H1 (cell line): ENCODE data around the gene MTX2. TPM values are rescaled to one million over a fixed set of nuclear protein-coding genes. Genes with fewer than 3 reads are reported as not detected.

ENCODE experiments used
- CTCF ChIA-PET: fragments of 300-600 bp; sonication (Branson Sonifier 250); formaldehyde crosslinking; loops from one replicate; lab custom pipeline; 2021; ENCODE audit not compliant: partially characterized antibody; lab: Charles Lee
- POLR2A ChIA-PET: fragments of 300-600 bp; sonication (Branson Sonifier 250); formaldehyde crosslinking; loops from one replicate; lab custom pipeline; 2021; ENCODE audit warnings: inconsistent platforms; ENCODE audit not compliant: partially characterized antibody; lab: Charles Lee
- DNase-seq, 2 experiments: peaks; one replicate each; pipeline versions ENCODE4 v3.0.0 to v3.0.0-alpha.2; 2010 to 2022; ENCODE audit warnings: low spot score in 2 of 2, low read depth in 1 of 2, mixed read lengths in 1 of 2
- FAIRE-seq: peaks from 2 replicates; lab custom pipeline; 2011; peaks lifted over from hg19 to GRCh38; lab: Jason Lieb, UNC
- H2AFZ ChIP-seq: 2 replicates; pipeline ENCODE4 v1.8.1; 2012; ENCODE audit warnings: low read length, inconsistent platforms
- H2AK5ac ChIP-seq: 2 replicates; pipeline ENCODE4 v1.6.1; 2013; ENCODE audit warnings: low read depth, low read length
- H2BK120ac ChIP-seq: replicated peaks from 2 replicates; pipeline ENCODE3; 2013; ENCODE audit warnings: low read depth, low read length, inconsistent platforms
- H2BK12ac ChIP-seq: 2 replicates; pipeline ENCODE4 v1.6.1; 2013; ENCODE audit warnings: low read depth, low read length
- H2BK15ac ChIP-seq: 2 replicates; pipeline ENCODE4 v1.6.1; 2013; ENCODE audit warnings: low read length
- H2BK20ac ChIP-seq: 2 replicates; pipeline ENCODE4 v1.6.1; 2013; ENCODE audit warnings: low read length
- H2BK5ac ChIP-seq: 2 replicates; pipeline ENCODE4 v1.6.1; 2013; ENCODE audit warnings: low read depth, low read length
- H3K14ac ChIP-seq: 2 replicates; pipeline ENCODE4 v1.6.1; 2013; ENCODE audit warnings: inconsistent platforms; ENCODE audit not compliant: insufficient read length
- H3K18ac ChIP-seq: 2 replicates; pipeline ENCODE4 v1.6.1; 2013; ENCODE audit warnings: low read length; ENCODE audit errors: extremely low read depth
- H3K23ac ChIP-seq: 2 replicates; pipeline ENCODE4 v1.6.1; 2013; ENCODE audit warnings: inconsistent platforms; ENCODE audit not compliant: insufficient read length
- H3K23me2 ChIP-seq: 2 replicates; pipeline ENCODE4 v1.6.1; 2013; ENCODE audit warnings: low read depth, low read length
- H3K27ac ChIP-seq: 2 replicates; pipeline ENCODE4 v1.6.1; 2011; ENCODE audit warnings: low read depth, low read length, inconsistent platforms
- H3K27me3 ChIP-seq, 4 experiments: replicated peaks in 1 of 4; 1 replicate in 1 of 4; 2 replicates in 3 of 4; pipeline versions ENCODE4 v1.6.1 to v1.8.1; 2011 to 2013; ENCODE audit warnings: low read length in 3 of 4, mild to moderate bottlenecking in 3 of 4, inconsistent platforms in 2 of 4, mixed read lengths in 2 of 4, moderate library complexity in 1 of 4; ENCODE audit not compliant: control insufficient read depth in 3 of 4, insufficient read depth in 3 of 4; ENCODE audit errors: extremely low read depth in 1 of 4
- H3K36me3 ChIP-seq, 4 experiments: 2 replicates each; pipeline versions ENCODE4 v1.6.1 to v1.8.1; 2011 to 2013; ENCODE audit warnings: mild to moderate bottlenecking in 4 of 4, low read length in 3 of 4, moderate library complexity in 2 of 4, control low read depth in 1 of 4, inconsistent platforms in 1 of 4; ENCODE audit not compliant: insufficient read depth in 4 of 4, control insufficient read depth in 2 of 4
- H3K4ac ChIP-seq: replicated peaks from 2 replicates; pipeline ENCODE3; 2013; ENCODE audit warnings: low read length, low read depth, mixed read lengths, inconsistent platforms; ENCODE audit not compliant: insufficient read length
- H3K4me1 ChIP-seq, 4 experiments: replicated peaks in 1 of 4; 1 replicate in 1 of 4; 2 replicates in 3 of 4; pipeline versions ENCODE4 v1.6.1 to v1.8.1; 2011 to 2013; ENCODE audit warnings: low read length in 3 of 4, inconsistent platforms in 2 of 4, mixed read lengths in 1 of 4; ENCODE audit not compliant: insufficient read depth in 4 of 4, control insufficient read depth in 3 of 4
- H3K4me2 ChIP-seq, 2 experiments: 2 replicates each; pipeline versions ENCODE4 v1.6.1 to v1.8.1; 2011 to 2013; ENCODE audit warnings: low read depth in 2 of 2, low read length in 2 of 2, control low read depth in 1 of 2, inconsistent platforms in 1 of 2, mild to moderate bottlenecking in 1 of 2; ENCODE audit not compliant: insufficient read depth in 1 of 2
- H3K4me3 ChIP-seq, 4 experiments: fragments of 200-600, 300-600 bp in 1 of 4; sonication (generic), shearing (Covaris generic), sonication (Bioruptor Twin) in 1 of 4; 2 replicates each; pipeline versions ENCODE4 v1.5.1 to v1.8.1; 2011 to 2016; ENCODE audit warnings: low read length in 4 of 4, low read depth in 3 of 4, control low read depth in 2 of 4, inconsistent platforms in 2 of 4, mild to moderate bottlenecking in 2 of 4, mixed read lengths in 1 of 4, moderate library complexity in 1 of 4; ENCODE audit not compliant: insufficient read depth in 2 of 4; ENCODE audit errors: extremely low read depth in 1 of 4
- H3K56ac ChIP-seq: replicated peaks from 2 replicates; pipeline ENCODE3; 2013; ENCODE audit warnings: low read depth, mild to moderate bottlenecking, mixed read lengths, low read length, inconsistent platforms; ENCODE audit not compliant: insufficient read length
- H3K79me1 ChIP-seq: 2 replicates; pipeline ENCODE4 v1.6.1; 2013; ENCODE audit warnings: low read depth, low read length, control low read depth
- H3K79me2 ChIP-seq, 2 experiments: 2 replicates each; pipeline versions ENCODE4 v1.6.1 to v1.8.1; 2012 to 2013; ENCODE audit warnings: low read length in 2 of 2, mild to moderate bottlenecking in 2 of 2, inconsistent platforms in 1 of 2; ENCODE audit not compliant: insufficient read depth in 2 of 2, control insufficient read depth in 1 of 2
- H3K9ac ChIP-seq, 4 experiments: replicated peaks in 1 of 4; 1 replicate in 1 of 4; 2 replicates in 3 of 4; pipeline versions ENCODE4 v1.6.1 to v1.8.1; 2011 to 2013; ENCODE audit warnings: low read depth in 3 of 4, low read length in 3 of 4, control low read depth in 2 of 4, mild to moderate bottlenecking in 2 of 4, moderate library complexity in 2 of 4, inconsistent platforms in 1 of 4; ENCODE audit errors: extremely low read depth in 1 of 4
- H3K9me3 ChIP-seq, 2 experiments: 2 replicates each; pipeline versions ENCODE4 v1.6.1 to v1.8.1; 2012 to 2013; ENCODE audit warnings: mild to moderate bottlenecking in 2 of 2, moderate library complexity in 2 of 2, control low read depth in 1 of 2, inconsistent platforms in 1 of 2, low read depth in 1 of 2, low read length in 1 of 2, mixed read lengths in 1 of 2; ENCODE audit not compliant: insufficient read depth in 2 of 2
- H4K20me1 ChIP-seq, 2 experiments: replicated peaks in 1 of 2; 2 replicates each; pipeline versions ENCODE3 to v1.8.1; 2011 to 2013; ENCODE audit warnings: inconsistent platforms in 2 of 2, low read length in 2 of 2, mild to moderate bottlenecking in 1 of 2; ENCODE audit not compliant: insufficient read depth in 2 of 2, control insufficient read depth in 1 of 2
- H4K5ac ChIP-seq: 2 replicates; pipeline ENCODE4 v1.6.1; 2013; ENCODE audit warnings: low read length, low read depth, mixed read lengths, inconsistent platforms; ENCODE audit not compliant: insufficient read length
- H4K8ac ChIP-seq: 2 replicates; pipeline ENCODE4 v1.8.0; 2013; ENCODE audit warnings: mild to moderate bottlenecking, moderate library complexity, low read length, inconsistent platforms; ENCODE audit not compliant: insufficient read depth; ENCODE audit errors: extremely low read depth
- H4K91ac ChIP-seq: replicated peaks from 2 replicates; pipeline ENCODE3; 2013; ENCODE audit warnings: low read length, mixed read lengths, inconsistent platforms; ENCODE audit not compliant: insufficient read length
- BRCA1 ChIP-seq: IDR thresholded peaks from 2 replicates; pipeline ENCODE4 v1.6.1; 2012; ENCODE audit warnings: low read depth, low read length, improper control_type of control experiment
- CBX8 ChIP-seq: fragments of 300-800, 300-1000 bp; sonication (generic); IDR thresholded peaks from 2 replicates; pipeline ENCODE4 v1.7.1; 2016; ENCODE audit warnings: low read depth, low read length, borderline replicate concordance
- CEBPB ChIP-seq: IDR thresholded peaks from 2 replicates; pipeline ENCODE4 v1.6.1; 2012; ENCODE audit warnings: low read depth, low read length
- KDM4A ChIP-seq: IDR thresholded peaks from one replicate; pipeline ENCODE4 v1.7.1; 2012; ENCODE audit warnings: low read depth, mild to moderate bottlenecking, moderate library complexity, low read length, inconsistent platforms; ENCODE audit not compliant: severe bottlenecking
- MAFK ChIP-seq: IDR thresholded peaks from 2 replicates; pipeline ENCODE4 v1.6.1; 2012; ENCODE audit warnings: low read depth, mild to moderate bottlenecking, improper control_type of control experiment, low read length
- MAX ChIP-seq: IDR thresholded peaks from 2 replicates; pipeline ENCODE4 v1.6.1; 2012; ENCODE audit warnings: inconsistent platforms
- NANOG ChIP-seq: IDR thresholded peaks from 2 replicates; pipeline ENCODE4 v1.6.1; 2011; ENCODE audit warnings: low read length, low read depth, mild to moderate bottlenecking, inconsistent platforms; ENCODE audit not compliant: insufficient read depth, poor library complexity, severe bottlenecking
- PHF8 ChIP-seq: fragments of 200-600 bp; sonication (generic); conservative IDR thresholded peaks from 2 replicates; pipeline ENCODE4 v1.7.1; 2012; ENCODE audit warnings: low read depth, mild to moderate bottlenecking, inconsistent platforms, low read length, moderate library complexity
- RNF2 ChIP-seq: fragments of 200-900, 300-1000 bp; sonication (generic); IDR thresholded peaks from 2 replicates; pipeline ENCODE4 v1.7.1; 2016; ENCODE audit warnings: borderline replicate concordance, low read depth, mild to moderate bottlenecking, antibody characterized with exemption, low read length; ENCODE audit not compliant: poor library complexity, severe bottlenecking; ENCODE audit errors: missing control alignments
- SIX5 ChIP-seq: IDR thresholded peaks from 2 replicates; pipeline ENCODE4 v1.6.1; 2011; ENCODE audit warnings: mild to moderate bottlenecking, low read depth, low read length
- SP1 ChIP-seq: IDR thresholded peaks from 2 replicates; pipeline ENCODE4 v1.6.1; 2011; ENCODE audit warnings: low read depth, low read length
- SRF ChIP-seq: IDR thresholded peaks from 2 replicates; pipeline ENCODE4 v1.6.1; 2011; ENCODE audit warnings: mild to moderate bottlenecking, low read depth, low read length, moderate library complexity
- SUZ12 ChIP-seq: fragments of 200-600 bp; sonication (generic); IDR thresholded peaks from 2 replicates; pipeline ENCODE4 v1.6.1; 2012; ENCODE audit warnings: mild to moderate bottlenecking, inconsistent platforms, low read length, moderate library complexity, mixed read lengths
- WGBS, 2 experiments: shearing (Covaris generic) in 1 of 2; methylation state at CpG; one replicate each; pipeline versions ENCODE4 v1.1.6 to v1.1.7; 2013 to 2015; ENCODE audit warnings: low lambda C conversion rate in 2 of 2, mixed read lengths in 2 of 2, inconsistent platforms in 1 of 2, low coverage in 1 of 2, missing lambda C conversion rate in 1 of 2; ENCODE audit not compliant: insufficient replicate concordance in 2 of 2, insufficient coverage in 1 of 2, insufficient read length in 1 of 2; ENCODE audit errors: extremely low coverage in 1 of 2, missing lambda C conversion rate in 1 of 2; 5-methylcytosine and 5-hydroxymethylcytosine counted together
- polyA plus RNA-seq, 7 experiments: library from polyadenylated mRNA; depleted of rRNA in 3 of 7; stranded (reverse) in 5 of 7; unstranded in 2 of 7; fragments of >200 nt in 5 of 7; fragments of 200-250 nt in 2 of 7; gene quantifications; 1 replicate in 5 of 7; 2 replicates in 1 of 7; 4 replicates in 1 of 7; pipeline versions ENCODE4 v1.2.1 to v1.2.3, GENCODE V29; 2011 to 2013; ENCODE audit warnings: missing spikeins in 2 of 7, mixed read lengths in 2 of 7
- total RNA-seq: library from RNA; stranded (reverse); fragmentation: NEBNext Ultra II Directional; extraction: Animal tissue kit (Norgen Biotek cat#: 25700); gene quantifications from 2 replicates; pipeline ENCODE4 v1.2.1, GENCODE V29; 2021

MTX2 gene
- total and polyA plus RNA-seq, 2 of the 8 experiments (the other 6 are each of a cell fraction or from before 2014, with no cell fraction given): 33.5 to 38.3 TPM

GRCh38 chr2:176239031-176239430 lies 30.2 kb upstream of the MTX2 start:
- H4K91ac ChIP-seq: no peak overlapping the region
- no peak overlapping the region for H3K14ac ChIP-seq
- H3K4me3 ChIP-seq: no peak overlapping the region
- no peak for TF ChIP-seq CEBPB
- TF ChIP-seq MAX: no peak
- no peak for TF ChIP-seq NANOG
- no peak for TF ChIP-seq KDM4A
- TF ChIP-seq BRCA1: no peak
- TF ChIP-seq RNF2: no peak
- no peak for TF ChIP-seq SP1
- TF ChIP-seq CBX8: no peak
- TF ChIP-seq SIX5: no peak
- TF ChIP-seq SRF: no peak
- TF ChIP-seq SUZ12: no peak
- TF ChIP-seq MAFK: no peak
- no peak for TF ChIP-seq PHF8
- H4K8ac ChIP-seq: no peak overlapping the region
- H3K27ac ChIP-seq: no peak overlapping the region
- H2BK5ac ChIP-seq: no peak overlapping the region
- H2BK20ac ChIP-seq: no peak overlapping the region
- DNase-seq: no peak
- H2AFZ ChIP-seq: no peak overlapping the region
- H3K4me2 ChIP-seq: no peak overlapping the region
- no peak overlapping the region for H3K9ac ChIP-seq
- ChIA-PET POLR2A (no interaction called here), CTCF (interaction anchor here (0.6 to 1.9 kb wide), 7 partner anchors 11 to 1399 kb away, joined by 3 to 5 read pairs (median 3); no protein-coding TSS in a partner anchor)
- 83% methylated on average over 4 of the region's 4 CpGs; no CpG with 5 or more reads in 1 of the 2 experiments for WGBS, 2 experiments
- no peak overlapping the region for H3K23ac ChIP-seq
- H3K27me3 ChIP-seq: no peaks in the 10 kb centered on the region
- H2BK120ac ChIP-seq: no peak overlapping the region
- no peak overlapping the region for H3K18ac ChIP-seq
- no peak for FAIRE-seq
- no peak overlapping the region for H2BK12ac ChIP-seq
- no peaks in the 10 kb centered on the region for H3K79me1 ChIP-seq
- no peaks in the 10 kb centered on the region for H3K23me2 ChIP-seq
- H3K9me3 ChIP-seq: no peaks in the 10 kb centered on the region
- no peaks in the 10 kb centered on the region for H4K20me1 ChIP-seq
- H2BK15ac ChIP-seq: no peak overlapping the region
- H3K4ac ChIP-seq: no peak overlapping the region
- H3K4me1 ChIP-seq: no peaks in the 10 kb centered on the region
- H4K5ac ChIP-seq: no peak overlapping the region
- no peak overlapping the region for H3K56ac ChIP-seq
- no peaks in the 10 kb centered on the region for H3K79me2 ChIP-seq
- H2AK5ac ChIP-seq: no peak overlapping the region
- H3K36me3 ChIP-seq: no peaks in the 10 kb centered on the region
